Uterus (tissue), 4 donors: ENCODE results near the gene TMEM253. TPM values are rescaled to one million over a fixed set of nuclear protein-coding genes. Genes with fewer than 3 reads are reported as not detected.

ENCODE experiments used
- DNase-seq, 2 donors: peaks; one replicate each; pipeline ENCODE4 v3.0.0-alpha.2; 2019 to 2020
- H3K27ac ChIP-seq, 2 donors: fragments of 200-600 bp; sonication (generic); 1 replicate in 1 of 2; 2 replicates in 1 of 2; pipeline ENCODE4 v1.5.1; 2016 to 2018
- H3K27me3 ChIP-seq, 2 donors: fragments of 200-600 bp; sonication (generic); one replicate each; pipeline ENCODE4 v1.5.1; 2018 to 2019; ENCODE audit warnings: control low read depth in 1 of 2
- H3K36me3 ChIP-seq, 2 donors: fragments of 200-600 bp; sonication (generic); one replicate each; pipeline ENCODE4 v1.5.1; 2019; ENCODE audit warnings: control low read depth in 1 of 2
- H3K4me1 ChIP-seq, 2 donors: fragments of 200-600 bp; sonication (generic); one replicate each; pipeline ENCODE4 v1.5.1; 2018 to 2019; ENCODE audit warnings: control low read depth in 1 of 2
- H3K4me3 ChIP-seq, 2 donors: fragments of 200-600 bp; sonication (generic); 1 replicate in 1 of 2; 2 replicates in 1 of 2; pipeline ENCODE4 v1.5.1; 2018 to 2019; ENCODE audit warnings: mild to moderate bottlenecking in 1 of 2
- H3K9me3 ChIP-seq, 2 donors: fragments of 200-600 bp; sonication (generic); one replicate each; pipeline ENCODE4 v1.5.1; 2019; ENCODE audit warnings: control low read depth in 1 of 2
- CTCF ChIP-seq, 4 experiments: fragments of 200-600 bp in 2 of 4; fragments of 450-650 bp in 2 of 4; sonication (generic) in 2 of 4; IDR thresholded peaks; one replicate each; pipeline ENCODE4 v1.5.1; 2016 to 2019; ENCODE audit warnings: antibody characterized with exemption in 4 of 4, mild to moderate bottlenecking in 2 of 4, moderate library complexity in 1 of 4
- POLR2A ChIP-seq, 2 donors: fragments of 450-650 bp; IDR thresholded peaks; one replicate each; pipeline ENCODE4 v1.6.1; 2016; ENCODE audit warnings: antibody characterized with exemption in 2 of 2, mild to moderate bottlenecking in 1 of 2, moderate library complexity in 1 of 2
- intact Hi-C: fragments of 100-400 bp; cut with DNase I; formaldehyde crosslinking; loops from one replicate; pipeline ENCODE4 v1.15.1; 2023; ENCODE audit warnings: low total_unique reads
- total RNA-seq, 4 donors: library from RNA; depleted of rRNA in 3 of 4; stranded (reverse); fragments of >200 nt in 3 of 4; gene quantifications; one replicate each; pipeline versions ENCODE4 v1.1.0 to v1.2.4, GENCODE V29; 2014 to 2023
- donor health status: DM: yes; HTN: yes; CAD: no.

TMEM253 gene
- total RNA-seq, 4 donors from 2014 or later: 0.85 TPM; not detected in 3

GRCh38 chr14:21108791-21109190 lies 7.9 kb downstream of the TMEM253 start:
- H3K4me3 ChIP-seq: no peak overlapping the region
- intact Hi-C loops: no loop called here
- no peaks in the 10 kb centered on the region for H3K27me3 ChIP-seq
- TF ChIP-seq POLR2A (IDR thresholded peaks at IDR 0.05) (no peak), CTCF (IDR thresholded peaks at IDR 0.05) (no peak)
- H3K27ac ChIP-seq: no peak overlapping the region
- H3K4me1 ChIP-seq: peaks cover 0 to 6% of the 10 kb centered on the region in 2 donors
- H3K36me3 ChIP-seq: no peaks in the 10 kb centered on the region
- DNase-seq: no peak
- H3K9me3 ChIP-seq: no peaks in the 10 kb centered on the region

GRCh38 chr14:21109377-21110138 lies 8.7 kb downstream of the TMEM253 start:
- peaks cover 0 to 6% of the 10 kb centered on the region in 2 donors for H3K4me1 ChIP-seq
- no peaks in the 10 kb centered on the region for H3K9me3 ChIP-seq
- no peaks in the 10 kb centered on the region for H3K36me3 ChIP-seq
- H3K27me3 ChIP-seq: no peaks in the 10 kb centered on the region
- DNase-seq: no peak
- TF ChIP-seq POLR2A (IDR thresholded peaks at IDR 0.05) (no peak), CTCF (IDR thresholded peaks at IDR 0.05) (no peak)
- intact Hi-C loops: no loop called here
- H3K4me3 ChIP-seq: no peak overlapping the region
- H3K27ac ChIP-seq: no peak overlapping the region

GRCh38 chr14:21112255-21112654 lies 11.4 kb downstream of the TMEM253 start:
- Histone ChIP-seq H3K9me3 (no peaks in the 10 kb centered on the region), H3K4me1 (no peaks in the 10 kb centered on the region), H3K27ac (no peak overlapping the region), H3K36me3 (no peaks in the 10 kb centered on the region), H3K4me3 (no peak overlapping the region), H3K27me3 (no peaks in the 10 kb centered on the region)
- intact Hi-C loops: no loop called here
- DNase-seq: no peak
- no peak for TF ChIP-seq POLR2A (IDR thresholded peaks at IDR 0.05)
- no peak for TF ChIP-seq CTCF (IDR thresholded peaks at IDR 0.05)

- Histone ChIP-seq H3K9me3 (no peaks in the 10 kb centered on the region), H3K27me3 (no peaks in the 10 kb centered on the region)
- no peak for DNase-seq
These were observed 12.5 kb downstream of the TMEM253 start for GRCh38 chr14:21113369-21113768.

More at GRCh38 chr14:21113369-21113768, 12.5 kb downstream of the TMEM253 start:
- Histone ChIP-seq H3K4me3 (no peak overlapping the region), H3K27ac (no peak overlapping the region), H3K36me3 (no peaks in the 10 kb centered on the region), H3K4me1 (no peaks in the 10 kb centered on the region)
- intact Hi-C loops: no loop called here
- TF ChIP-seq POLR2A (IDR thresholded peaks at IDR 0.05) (no peak), CTCF (IDR thresholded peaks at IDR 0.05) (no peak)
